PFSK-1 (cell line): ENCODE measurements around the gene PTPRO.

ENCODE experiments used
- FOXP2 ChIP-seq: optimal IDR thresholded peaks from 2 replicates; pipeline ENCODE3; 2011; ENCODE audit warnings: borderline replicate concordance, control low read depth, inconsistent platforms; ENCODE audit not compliant: insufficient read depth; ENCODE audit errors: extremely low read length, extremely low read depth
- POLR2AphosphoS5 ChIP-seq: IDR thresholded peaks from 2 replicates; pipeline ENCODE4 v1.6.1; 2012; ENCODE audit warnings: low read depth, mild to moderate bottlenecking, control low read depth, low read length, moderate library complexity
- REST ChIP-seq, 2 experiments: IDR thresholded peaks; 2 replicates each; pipeline versions ENCODE4 v1.6.1 to v1.8.0; 2011 to 2012; ENCODE audit warnings: low read depth in 2 of 2, low read length in 2 of 2, control low read depth in 1 of 2, inconsistent platforms in 1 of 2, mild to moderate bottlenecking in 1 of 2, moderate library complexity in 1 of 2; ENCODE audit not compliant: insufficient read depth in 1 of 2
- SIN3A ChIP-seq: IDR thresholded peaks from 2 replicates; pipeline ENCODE4 v1.6.1; 2012; ENCODE audit warnings: mild to moderate bottlenecking, low read length, moderate library complexity, borderline replicate concordance; ENCODE audit not compliant: insufficient read depth
- TAF1 ChIP-seq: IDR thresholded peaks from 2 replicates; pipeline ENCODE4 v1.6.1; 2012; ENCODE audit warnings: low read length, control low read depth, borderline replicate concordance; ENCODE audit not compliant: insufficient read depth

PTPRO gene

GRCh38 chr12:15404485-15404884 lies 82.2 kb downstream of the PTPRO start:
- no peak for TF ChIP-seq POLR2AphosphoS5
- no peak for TF ChIP-seq REST (IDR thresholded peaks at IDR 0.05; ENCODE audit: insufficient read depth in 1 of 2, low read depth in 2 of 2, low read length in 2 of 2)
- no peak for TF ChIP-seq TAF1

- TF ChIP-seq REST (IDR thresholded peaks at IDR 0.05; ENCODE audit: insufficient read depth in 1 of 2, low read depth in 2 of 2, low read length in 2 of 2) (no peak), TAF1 (no peak), POLR2AphosphoS5 (no peak), SIN3A (no peak), FOXP2 (no peak)
Measured at GRCh38 chr12:15405606-15406005, 83.3 kb downstream of the PTPRO start.

- TF ChIP-seq POLR2AphosphoS5 (no peak), TAF1 (no peak), SIN3A (no peak), REST (IDR thresholded peaks at IDR 0.05; ENCODE audit: insufficient read depth in 1 of 2, low read depth in 2 of 2, low read length in 2 of 2) (no peak), FOXP2 (no peak)
Measured at GRCh38 chr12:15407025-15407424, 84.7 kb downstream of the PTPRO start.

GRCh38 chr12:15411842-15412241 lies 89.5 kb downstream of the PTPRO start:
- TF ChIP-seq REST (IDR thresholded peaks at IDR 0.05; ENCODE audit: insufficient read depth in 1 of 2, low read depth in 2 of 2, low read length in 2 of 2), result no peak
- no peak for TF ChIP-seq SIN3A
- TF ChIP-seq TAF1, result no peak
- TF ChIP-seq FOXP2, result no peak
- TF ChIP-seq POLR2AphosphoS5, result no peak

GRCh38 chr12:15417691-15418090 lies 95.4 kb downstream of the PTPRO start:
- TF ChIP-seq TAF1 (no peak), POLR2AphosphoS5 (no peak), FOXP2 (no peak), SIN3A (no peak), REST (IDR thresholded peaks at IDR 0.05; ENCODE audit: insufficient read depth in 1 of 2, low read depth in 2 of 2, low read length in 2 of 2) (no peak)
